ENCODE results near the gene WIPF2. TPM values are rescaled to one million over a fixed set of nuclear protein-coding genes. Genes with fewer than 3 reads are reported as not detected.
"Not testable (repeated sequence)": the region's sequence is repeated elsewhere in the genome, so short reads cannot be mapped to it uniquely, and the experiment has no call there.

WIPF2 gene
- total RNA-seq, 2 experiments from 2014 or later = 17.3 to 21.3 TPM

DNA sequence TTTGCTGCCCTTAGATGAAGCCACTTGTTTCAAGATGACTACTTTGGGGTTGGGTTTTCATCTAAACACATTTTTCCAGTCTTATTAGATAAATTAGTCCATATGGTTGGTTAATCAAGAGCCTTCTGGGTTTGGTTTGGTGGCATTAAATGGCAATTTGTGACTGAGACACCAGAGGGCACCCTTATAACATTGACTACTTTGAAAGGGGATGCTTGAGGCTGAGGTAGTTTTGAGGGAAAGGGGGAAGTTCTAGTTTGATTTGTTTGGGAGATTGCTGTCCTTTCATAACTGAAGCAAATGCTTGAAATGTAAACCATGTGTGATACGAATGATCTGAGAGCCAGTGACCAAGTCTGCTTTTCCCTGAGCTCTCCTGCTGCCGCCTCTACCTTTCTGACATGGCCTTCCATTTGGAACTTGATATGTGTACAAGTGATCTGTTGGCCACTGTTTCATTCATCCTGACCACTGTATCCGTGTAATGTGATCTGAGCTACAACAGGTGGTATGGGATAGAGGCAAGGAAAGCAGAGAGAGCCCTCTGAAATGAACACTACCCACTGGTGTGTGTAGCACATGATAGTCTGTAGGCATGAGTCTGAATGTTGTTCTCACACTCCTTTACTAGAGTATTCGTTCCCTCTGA, 84.0 kb downstream of the WIPF2 start:
- no peaks in the 10 kb centered on the region for H3K27me3 ChIP-seq (ENCODE audit: control insufficient read depth in 1 of 2, insufficient read depth in 2 of 2, low read length in 2 of 2)
- no peak overlapping the region for H3K27ac Mint-ChIP-seq
- peaks cover 16% of the 10 kb centered on the region for H3K4me1 Mint-ChIP-seq (ENCODE audit: low read depth)
- no peaks in the 10 kb centered on the region for H3K9me3 Mint-ChIP-seq
- DNase-seq (peak in 8 of 14 experiments; percentile 46 to 83 (median 61)), ATAC-seq (ENCODE audit: poor library complexity) (peak; percentile 67)
- peaks cover 33% of the 10 kb centered on the region for H3K4me1 ChIP-seq (ENCODE audit: insufficient read depth, low read length)
- no peak overlapping the region for H3K4me3 Mint-ChIP-seq
- intact Hi-C loops (cut with DNase I, micrococcal nuclease) = loop anchor here (1.0 to 5.0 kb wide), 6 partner anchors 14 to 229 kb away; no protein-coding TSS in a partner anchor
- no peak overlapping the region for H3K4me3 ChIP-seq (ENCODE audit: low read length)
- no peak overlapping the region for H3K27ac ChIP-seq (ENCODE audit: low read depth in 1 of 2, low read length in 2 of 2)
- CTCF ChIA-PET = interaction anchor here (0.6 to 3.8 kb wide), 13 partner anchors 10 to 55 kb away, joined by 3 to 62 read pairs (median 4); no protein-coding TSS in a partner anchor
- no peaks in the 10 kb centered on the region for H3K36me3 Mint-ChIP-seq (ENCODE audit: low read depth)
- POLR2A ChIA-PET = interaction anchor here (1.1 to 3.6 kb wide), 8 partner anchors 14 to 52 kb away, joined by 3 to 25 read pairs (median 4); no protein-coding TSS in a partner anchor
- no peaks in the 10 kb centered on the region for H3K36me3 ChIP-seq (ENCODE audit: insufficient read depth, low read length)
- TF ChIP-seq, protein P1, sequence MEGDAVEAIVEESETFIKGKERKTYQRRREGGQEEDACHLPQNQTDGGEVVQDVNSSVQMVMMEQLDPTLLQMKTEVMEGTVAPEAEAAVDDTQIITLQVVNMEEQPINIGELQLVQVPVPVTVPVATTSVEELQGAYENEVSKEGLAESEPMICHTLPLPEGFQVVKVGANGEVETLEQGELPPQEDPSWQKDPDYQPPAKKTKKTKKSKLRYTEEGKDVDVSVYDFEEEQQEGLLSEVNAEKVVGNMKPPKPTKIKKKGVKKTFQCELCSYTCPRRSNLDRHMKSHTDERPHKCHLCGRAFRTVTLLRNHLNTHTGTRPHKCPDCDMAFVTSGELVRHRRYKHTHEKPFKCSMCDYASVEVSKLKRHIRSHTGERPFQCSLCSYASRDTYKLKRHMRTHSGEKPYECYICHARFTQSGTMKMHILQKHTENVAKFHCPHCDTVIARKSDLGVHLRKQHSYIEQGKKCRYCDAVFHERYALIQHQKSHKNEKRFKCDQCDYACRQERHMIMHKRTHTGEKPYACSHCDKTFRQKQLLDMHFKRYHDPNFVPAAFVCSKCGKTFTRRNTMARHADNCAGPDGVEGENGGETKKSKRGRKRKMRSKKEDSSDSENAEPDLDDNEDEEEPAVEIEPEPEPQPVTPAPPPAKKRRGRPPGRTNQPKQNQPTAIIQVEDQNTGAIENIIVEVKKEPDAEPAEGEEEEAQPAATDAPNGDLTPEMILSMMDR (IDR thresholded peaks at IDR 0.05) = peak; percentile 93
- no peaks in the 10 kb centered on the region for H3K9me3 ChIP-seq (ENCODE audit: control insufficient read depth in 1 of 2, insufficient read depth in 1 of 2, low read length in 2 of 2)
- no peaks in the 10 kb centered on the region for H3K27me3 Mint-ChIP-seq

DNA sequence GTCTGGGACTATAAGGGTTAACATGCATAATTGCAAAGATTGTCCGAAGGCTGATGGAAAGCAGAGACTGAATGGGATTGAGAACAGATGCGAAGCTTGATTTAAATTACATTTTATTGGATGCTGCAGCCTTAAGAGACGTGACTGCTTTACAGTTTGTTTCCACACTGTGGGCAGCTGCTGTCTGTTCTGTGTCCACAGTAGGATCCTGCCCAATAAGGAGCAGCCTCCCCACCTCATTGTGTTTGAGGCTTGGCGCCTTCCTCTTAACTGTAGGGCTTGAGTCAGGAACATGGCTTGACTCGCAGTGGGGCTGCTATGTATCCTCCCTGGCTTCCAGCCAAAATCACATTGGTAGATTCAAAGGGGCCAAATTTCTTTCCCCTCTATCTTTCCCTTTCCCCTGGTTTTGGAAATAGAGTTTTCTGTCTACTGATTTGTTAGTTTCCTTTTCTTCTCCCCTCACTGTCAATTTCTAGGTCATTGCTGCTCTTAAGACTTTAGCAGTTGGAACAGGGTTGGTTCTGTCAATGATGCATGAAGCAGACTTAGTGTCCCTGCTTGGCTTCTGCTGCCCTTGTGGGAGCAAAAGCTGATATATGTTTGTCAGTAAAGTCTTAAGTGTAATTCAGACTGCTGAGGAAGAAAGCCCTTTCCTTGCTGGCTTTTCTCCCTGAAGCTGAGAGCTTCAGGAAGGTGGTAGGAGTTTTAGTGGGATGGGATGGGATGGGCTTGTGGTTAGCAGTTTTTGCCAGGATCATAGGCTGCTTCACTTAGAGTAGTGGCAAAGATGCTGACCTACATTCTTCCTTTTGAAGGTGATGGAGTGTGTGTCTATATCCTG, 84.8 kb downstream of the WIPF2 start:
- Histone ChIP-seq H3K27me3 (ENCODE audit: control insufficient read depth in 1 of 2, insufficient read depth in 2 of 2, low read length in 2 of 2) (no peaks in the 10 kb centered on the region), H3K27ac (ENCODE audit: low read depth in 1 of 2, low read length in 2 of 2) (no peak overlapping the region), H3K4me1 (ENCODE audit: insufficient read depth, low read length) (peaks cover 39% of the 10 kb centered on the region), H3K9me3 (ENCODE audit: control insufficient read depth in 1 of 2, insufficient read depth in 1 of 2, low read length in 2 of 2) (no peaks in the 10 kb centered on the region), H3K36me3 (ENCODE audit: insufficient read depth, low read length) (no peaks in the 10 kb centered on the region), H3K4me3 (ENCODE audit: low read length) (no peak overlapping the region)
- Mint-ChIP-seq H3K4me3 (no peak overlapping the region), H3K9me3 (no peaks in the 10 kb centered on the region), H3K27ac (no peak overlapping the region), H3K27me3 (no peaks in the 10 kb centered on the region), H3K4me1 (ENCODE audit: low read depth) (peaks cover 16% of the 10 kb centered on the region), H3K36me3 (ENCODE audit: low read depth) (no peaks in the 10 kb centered on the region)
- intact Hi-C loops (cut with DNase I, micrococcal nuclease) = loop anchor here (1.0 to 5.0 kb wide), 6 partner anchors 13 to 228 kb away; no protein-coding TSS in a partner anchor
- ChIA-PET CTCF (interaction anchor here (0.6 to 3.8 kb wide), 13 partner anchors 10 to 130 kb away, joined by 3 to 62 read pairs (median 4); no protein-coding TSS in a partner anchor), POLR2A (interaction anchor here (0.6 to 3.6 kb wide), 10 partner anchors 13 to 51 kb away, joined by 3 to 25 read pairs (median 4); no protein-coding TSS in a partner anchor)
- TF ChIP-seq, protein P1 (IDR thresholded peaks at IDR 0.05) = no peak
- no peak for ATAC-seq (ENCODE audit: poor library complexity)
- no peak for DNase-seq

DNA sequence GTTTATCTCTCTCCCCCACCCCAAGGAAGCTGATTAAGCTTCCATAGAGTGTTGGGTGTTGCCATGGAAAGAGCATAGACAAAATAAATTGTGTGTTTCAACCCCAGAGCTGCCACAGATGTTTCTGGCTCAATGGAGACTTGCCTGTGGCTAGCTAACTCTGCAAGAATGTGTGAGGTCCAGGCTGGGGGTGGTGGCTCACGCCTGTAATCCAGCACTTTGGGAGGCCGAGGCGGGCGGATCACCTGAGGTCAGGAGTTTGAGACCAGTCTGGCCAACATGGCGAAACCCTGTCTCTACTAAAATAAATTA, 85.4 kb downstream of the WIPF2 start:
- intact Hi-C loops (cut with DNase I, micrococcal nuclease) = loop anchor here in 1 of 2 experiments (5.0 kb wide), 1 partner anchor 228 kb away; no protein-coding TSS in a partner anchor
- H3K4me1 Mint-ChIP-seq (ENCODE audit: low read depth) = peaks cover 16% of the 10 kb centered on the region
- not testable (repeated sequence) for DNase-seq; H3K27ac ChIP-seq (ENCODE audit: low read depth in 1 of 2, low read length in 2 of 2); H3K4me3 ChIP-seq (ENCODE audit: low read length); H3K4me3 Mint-ChIP-seq; H3K36me3 ChIP-seq (ENCODE audit: insufficient read depth, low read length); H3K27ac Mint-ChIP-seq; H3K9me3 Mint-ChIP-seq; H3K36me3 Mint-ChIP-seq (ENCODE audit: low read depth); ATAC-seq (ENCODE audit: poor library complexity); H3K9me3 ChIP-seq (ENCODE audit: control insufficient read depth in 1 of 2, insufficient read depth in 1 of 2, low read length in 2 of 2); H3K27me3 ChIP-seq (ENCODE audit: control insufficient read depth in 1 of 2, insufficient read depth in 2 of 2, low read length in 2 of 2); H3K27me3 Mint-ChIP-seq
- ChIA-PET CTCF (interaction anchor here (1.0 to 3.8 kb wide), 2 partner anchors 49 to 130 kb away, joined by 4 to 62 read pairs; no protein-coding TSS in a partner anchor), POLR2A (interaction anchor here (0.6 to 3.6 kb wide), 5 partner anchors 14 to 50 kb away, joined by 3 to 25 read pairs (median 4); no protein-coding TSS in a partner anchor)
- peaks cover 45% of the 10 kb centered on the region for H3K4me1 ChIP-seq (ENCODE audit: insufficient read depth, low read length)

DNA sequence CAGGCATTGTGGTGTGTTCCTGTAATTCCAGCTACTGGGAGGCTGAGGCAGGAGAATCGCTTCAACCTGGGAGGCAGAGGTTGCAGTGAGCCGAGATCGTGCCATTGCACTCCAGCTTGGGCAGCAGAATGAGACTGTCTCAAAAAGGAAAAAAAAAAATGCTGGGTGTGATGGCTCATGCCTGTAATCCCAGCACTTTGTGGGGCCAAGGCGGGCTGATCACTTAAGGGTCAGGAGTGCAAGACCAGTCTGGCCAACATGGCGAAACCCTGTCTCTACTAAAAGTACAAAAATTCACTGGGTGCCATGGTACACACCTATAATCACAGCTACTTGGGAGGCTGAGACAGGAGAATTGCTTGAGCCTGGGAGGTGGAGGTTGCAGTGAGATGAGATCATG, 85.8 kb downstream of the WIPF2 start:
- intact Hi-C loops (cut with DNase I, micrococcal nuclease) = loop anchor here in 1 of 2 experiments (5.0 kb wide), 1 partner anchor 227 kb away; no protein-coding TSS in a partner anchor
- not testable (repeated sequence) for H3K27me3 Mint-ChIP-seq
- CTCF ChIA-PET = interaction anchor here (0.6 to 3.8 kb wide), 3 partner anchors 49 to 129 kb away, joined by 3 to 62 read pairs (median 4); no protein-coding TSS in a partner anchor

More for the DNA sequence above, 85.8 kb downstream of the WIPF2 start:
- ATAC-seq (ENCODE audit: poor library complexity); H3K27me3 ChIP-seq (ENCODE audit: control insufficient read depth in 1 of 2, insufficient read depth in 2 of 2, low read length in 2 of 2); DNase-seq; H3K9me3 Mint-ChIP-seq; H3K9me3 ChIP-seq (ENCODE audit: control insufficient read depth in 1 of 2, insufficient read depth in 1 of 2, low read length in 2 of 2); H3K27ac Mint-ChIP-seq; H3K27ac ChIP-seq (ENCODE audit: low read depth in 1 of 2, low read length in 2 of 2); H3K36me3 Mint-ChIP-seq (ENCODE audit: low read depth); H3K4me3 Mint-ChIP-seq; H3K36me3 ChIP-seq (ENCODE audit: insufficient read depth, low read length); H3K4me3 ChIP-seq (ENCODE audit: low read length): not testable (repeated sequence)
- POLR2A ChIA-PET = interaction anchor here (1.4 to 3.6 kb wide), 3 partner anchors 18 to 50 kb away, joined by 4 to 25 read pairs (median 16); no protein-coding TSS in a partner anchor
- H3K4me1 ChIP-seq (ENCODE audit: insufficient read depth, low read length) = peaks cover 48% of the 10 kb centered on the region
- H3K4me1 Mint-ChIP-seq (ENCODE audit: low read depth) = peaks cover 16% of the 10 kb centered on the region
